HUDEP-2 (cell line): Measurements from ENCODE around the gene KIF1C.
"Not testable (repeated sequence)": the region's sequence is repeated elsewhere in the genome, so short reads cannot be mapped to it uniquely, and the experiment has no call there.

Experiments
- DNase-seq, 76 experiments: peaks; one replicate each; lab custom pipeline; 2025; ENCODE audit not compliant: unreplicated experiment in 76 of 76; lab: John Stamatoyannopoulos, UW

KIF1C gene

GRCh38 chr17:4998732-4999429 is 1.1 kb downstream of the KIF1C start:
- peak in 1 of 76 experiments; percentile 15 for DNase-seq

- DNase-seq, result no peak
Measured at GRCh38 chr17:4999430-5000093, 1.8 kb downstream of the KIF1C start.

GRCh38 chr17:5000237-5000639 is 2.5 kb downstream of the KIF1C start:
- no peak for DNase-seq

GRCh38 chr17:5002121-5002788 is 4.5 kb downstream of the KIF1C start:
- DNase-seq, result no peak

- no peak for DNase-seq
Measured at GRCh38 chr17:5003214-5003867, 5.6 kb downstream of the KIF1C start.

GRCh38 chr17:5011928-5012327 is 14.2 kb downstream of the KIF1C start:
- no peak for DNase-seq

- DNase-seq, result no peak
Measured at GRCh38 chr17:5014357-5014756, 16.6 kb downstream of the KIF1C start.

- peak in 3 of 76 experiments; percentile 7 to 14 (median 9) for DNase-seq
Measured at GRCh38 chr17:5019475-5019956, 21.8 kb downstream of the KIF1C start.

GRCh38 chr17:5020502-5021023 is 22.8 kb downstream of the KIF1C start:
- DNase-seq, result no peak

GRCh38 chr17:5022171-5022711 is 24.5 kb downstream of the KIF1C start:
- no peak for DNase-seq

GRCh38 chr17:5023588-5024147 is 25.9 kb downstream of the KIF1C start:
- DNase-seq, result no peak

GRCh38 chr17:5024604-5025003 is 26.9 kb downstream of the KIF1C start:
- DNase-seq, result no peak

- no peak for DNase-seq
Measured at GRCh38 chr17:5027299-5027698, 29.5 kb downstream of the KIF1C start.

GRCh38 chr17:5027916-5028315 is 30.2 kb downstream of the KIF1C start:
- no peak for DNase-seq

GRCh38 chr17:5030168-5030567 is 32.4 kb downstream of the KIF1C start:
- DNase-seq, result not testable (repeated sequence)

- peak in 66 of 76 experiments; percentile 9 to 77 (median 54) for DNase-seq
Measured at GRCh38 chr17:5031365-5032082, 33.8 kb downstream of the KIF1C start.

- no peak for DNase-seq
Measured at GRCh38 chr17:5032865-5033264, 35.1 kb downstream of the KIF1C start.

- no peak for DNase-seq
Measured at GRCh38 chr17:5033352-5034015, 35.7 kb downstream of the KIF1C start.

GRCh38 chr17:5034063-5034462 is 36.3 kb downstream of the KIF1C start:
- DNase-seq, result no peak
